OCI-M1 (cell line): ENCODE data around the gene OPN4.

Experiments
- DNase-seq: peaks from one replicate; lab custom pipeline; 2025; lab: John Stamatoyannopoulos, UW

The OPN4 gene

GRCh38 chr10:86681047-86681446 lies 26.7 kb downstream of the OPN4 start:
- no peak for DNase-seq

- no peak for DNase-seq
Observed at GRCh38 chr10:86681722-86682386, 27.5 kb downstream of the OPN4 start.

GRCh38 chr10:86682675-86683074 lies 28.3 kb downstream of the OPN4 start:
- DNase-seq: no peak

GRCh38 chr10:86684331-86685097 lies 30.2 kb downstream of the OPN4 start:
- peak; percentile 63 for DNase-seq

GRCh38 chr10:86685416-86685815 lies 31.1 kb downstream of the OPN4 start:
- DNase-seq: no peak

- no peak for DNase-seq
Observed at GRCh38 chr10:86685893-86686632, 31.7 kb downstream of the OPN4 start.

- DNase-seq: no peak
Observed at GRCh38 chr10:86686972-86687371, 32.6 kb downstream of the OPN4 start.

- DNase-seq: no peak
Observed at GRCh38 chr10:86687750-86688149, 33.4 kb downstream of the OPN4 start.

- peak; percentile 82 for DNase-seq
Observed at GRCh38 chr10:86688398-86688921, 34.1 kb downstream of the OPN4 start.

GRCh38 chr10:86689146-86689545 lies 34.8 kb downstream of the OPN4 start:
- DNase-seq: no peak

GRCh38 chr10:86690231-86690630 lies 35.9 kb downstream of the OPN4 start:
- no peak for DNase-seq

GRCh38 chr10:86690657-86691084 lies 36.3 kb downstream of the OPN4 start:
- no peak for DNase-seq

- no peak for DNase-seq
Observed at GRCh38 chr10:86691333-86692022, 37.1 kb downstream of the OPN4 start.

GRCh38 chr10:86692023-86692514 lies 37.7 kb downstream of the OPN4 start:
- no peak for DNase-seq

GRCh38 chr10:86692664-86693063 lies 38.3 kb downstream of the OPN4 start:
- DNase-seq: no peak

- DNase-seq: no peak
Observed at GRCh38 chr10:86693275-86693674, 38.9 kb downstream of the OPN4 start.

- DNase-seq: peak; percentile 67
Observed at GRCh38 chr10:86693721-86694369, 39.5 kb downstream of the OPN4 start.

GRCh38 chr10:86698207-86698940 lies 44.0 kb downstream of the OPN4 start:
- no peak for DNase-seq

GRCh38 chr10:86699125-86699524 lies 44.8 kb downstream of the OPN4 start:
- no peak for DNase-seq

GRCh38 chr10:86699541-86699940 lies 45.2 kb downstream of the OPN4 start:
- DNase-seq: no peak
